Mesodermal cell (in vitro differentiated cells): Measurements from ENCODE around the gene SRSF6.

Experiments used
- H3K27ac ChIP-seq: 2 replicates; pipeline ENCODE4 v1.7.0; 2013; ENCODE audit warnings: mild to moderate bottlenecking, low read depth, low read length, moderate library complexity; ENCODE audit not compliant: severe bottlenecking
- H3K36me3 ChIP-seq: 2 replicates; pipeline ENCODE4 v1.7.1; 2013; ENCODE audit warnings: mild to moderate bottlenecking, low read length, moderate library complexity; ENCODE audit not compliant: control insufficient read depth, insufficient read depth
- H3K4me1 ChIP-seq: one replicate; pipeline ENCODE4 v1.7.1; 2013; ENCODE audit warnings: mild to moderate bottlenecking, low read length; ENCODE audit not compliant: insufficient read depth, control insufficient read depth, poor library complexity, severe bottlenecking
- H3K4me3 ChIP-seq: 2 replicates; pipeline ENCODE4 v1.7.0; 2013; ENCODE audit warnings: low read length, control low read depth, mild to moderate bottlenecking; ENCODE audit not compliant: insufficient read depth, poor library complexity, severe bottlenecking; ENCODE audit errors: extremely low read depth
- H3K9me3 ChIP-seq: 2 replicates; pipeline ENCODE4 v1.7.1; 2013; ENCODE audit warnings: mild to moderate bottlenecking, low read length, moderate library complexity; ENCODE audit not compliant: control insufficient read depth
- WGBS, 2 experiments: methylation state at CpG; one replicate each; pipeline ENCODE4 v1.1.5; 2013; ENCODE audit warnings: missing lambda C conversion rate in 2 of 2; ENCODE audit not compliant: insufficient coverage in 2 of 2; 5-methylcytosine and 5-hydroxymethylcytosine counted together

Gene SRSF6

DNA sequence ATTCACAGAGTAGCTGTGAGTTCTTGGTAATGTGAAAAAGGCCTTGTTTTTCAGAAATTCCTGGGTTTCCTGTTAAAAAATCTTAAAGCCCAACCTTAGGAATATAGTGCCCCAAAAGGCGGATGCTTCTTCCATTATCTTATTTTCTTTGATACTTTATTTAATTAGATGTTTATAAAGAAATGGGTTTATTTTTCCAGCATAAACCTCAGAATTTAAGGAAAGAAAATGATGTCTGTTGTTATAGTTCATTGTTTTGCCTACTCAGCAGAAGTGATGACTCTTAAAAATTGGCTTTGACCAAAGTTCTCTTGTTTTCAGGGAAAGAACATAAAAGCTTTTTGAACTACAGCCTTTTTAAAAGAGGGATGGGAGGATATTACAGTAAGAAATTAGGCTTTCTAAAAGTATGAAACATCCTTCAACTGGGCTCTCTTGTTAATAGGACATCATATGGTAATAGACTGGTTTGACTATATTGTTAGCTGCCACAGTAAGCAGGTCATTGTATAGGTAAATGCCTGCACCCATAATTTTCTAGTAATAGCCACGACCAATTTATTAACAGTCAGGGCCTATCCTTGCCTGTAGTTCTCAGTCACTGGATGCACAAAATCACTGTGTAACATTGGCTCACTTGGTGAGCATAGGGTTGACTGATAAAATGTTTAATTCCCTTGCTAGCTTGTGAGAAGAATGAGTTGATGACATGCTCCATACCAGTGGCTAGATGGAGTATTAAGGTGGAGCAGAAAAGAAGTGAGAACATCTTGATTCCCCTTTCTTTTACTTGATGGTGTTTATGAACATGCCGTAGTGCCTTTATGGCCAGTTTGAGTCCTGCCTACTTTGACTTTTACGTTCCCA, 5.2 kb downstream of the SRSF6 start:
- Histone ChIP-seq H3K27ac (no peak overlapping the region), H3K4me1 (no peaks in the 10 kb centered on the region), H3K9me3 (no peaks in the 10 kb centered on the region), H3K4me3 (no peak overlapping the region), H3K36me3 (peaks cover 86% of the 10 kb centered on the region)
- WGBS, 2 experiments: 100% methylated on average over 1 to 2 of the region's 4 CpGs

DNA sequence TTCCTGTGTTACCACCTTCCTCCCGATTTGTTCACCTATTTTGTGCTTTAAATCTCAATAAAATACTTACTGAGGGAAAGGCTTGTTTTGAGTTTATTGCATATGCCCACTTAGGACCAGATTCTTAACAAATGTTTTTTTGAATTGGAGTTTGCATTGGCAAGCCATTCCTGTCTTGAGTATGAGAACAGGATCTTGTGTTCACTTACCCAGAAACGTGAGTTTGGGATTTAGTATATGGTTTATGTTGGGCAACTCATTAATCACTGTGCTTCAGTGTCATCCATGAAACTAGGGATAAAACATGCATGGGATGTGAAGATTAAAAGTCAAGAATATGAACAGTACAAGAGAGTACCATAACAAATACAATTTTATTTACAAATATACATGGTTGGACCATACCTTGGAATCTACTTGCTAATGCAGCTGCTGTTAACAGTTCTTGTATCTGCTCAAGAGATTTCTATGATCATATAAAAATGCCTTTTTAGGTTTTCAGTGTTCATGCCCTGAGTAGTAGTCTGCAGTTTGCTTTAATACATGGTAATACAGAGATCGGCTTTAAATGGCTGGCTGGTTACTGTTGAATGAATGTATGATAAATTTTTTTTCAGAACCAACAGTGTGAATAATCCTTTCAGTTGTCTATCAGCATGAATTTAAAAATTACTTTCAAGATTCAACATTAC, 6.0 kb downstream of the SRSF6 start:
- Histone ChIP-seq H3K4me3 (no peak overlapping the region), H3K36me3 (peaks cover 94% of the 10 kb centered on the region), H3K9me3 (no peaks in the 10 kb centered on the region), H3K27ac (no peak overlapping the region), H3K4me1 (no peaks in the 10 kb centered on the region)
- 100% methylated on average over 1 of the region's 3 CpGs for WGBS, 2 experiments

DNA sequence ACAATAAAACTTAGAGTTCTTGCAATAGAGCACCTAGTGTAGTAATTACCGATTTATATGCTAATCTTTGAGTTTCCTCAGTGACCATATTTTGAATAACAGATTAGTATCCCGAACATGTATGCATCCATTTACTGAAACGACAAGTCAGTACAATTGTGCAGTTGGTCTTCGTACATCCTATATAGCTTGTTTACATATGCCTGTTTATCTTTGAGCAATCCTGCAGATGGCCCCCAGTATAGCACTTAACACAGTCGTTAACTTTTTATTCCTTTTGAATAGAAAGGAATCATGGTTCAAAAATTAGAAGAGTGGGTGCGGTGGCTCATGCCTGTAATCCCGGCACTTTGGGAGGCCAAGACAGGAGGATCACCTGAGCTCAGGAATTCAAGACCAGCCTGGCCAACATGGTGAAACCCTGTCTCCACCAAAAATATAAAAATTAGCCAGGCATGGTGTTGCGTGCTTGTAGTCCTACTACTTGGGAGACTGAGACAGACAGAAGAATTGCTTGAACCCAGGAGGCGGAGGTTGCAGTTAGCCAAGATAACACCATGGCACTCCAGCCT, 6.6 kb downstream of the SRSF6 start:
- 97 to 99% methylated on average over 6 to 9 of the region's 9 CpGs for WGBS, 2 experiments
- H3K27ac ChIP-seq: no peak overlapping the region
- H3K9me3 ChIP-seq: no peaks in the 10 kb centered on the region
- H3K4me1 ChIP-seq: no peaks in the 10 kb centered on the region
- H3K4me3 ChIP-seq: no peak overlapping the region
- peaks cover 95% of the 10 kb centered on the region for H3K36me3 ChIP-seq

DNA sequence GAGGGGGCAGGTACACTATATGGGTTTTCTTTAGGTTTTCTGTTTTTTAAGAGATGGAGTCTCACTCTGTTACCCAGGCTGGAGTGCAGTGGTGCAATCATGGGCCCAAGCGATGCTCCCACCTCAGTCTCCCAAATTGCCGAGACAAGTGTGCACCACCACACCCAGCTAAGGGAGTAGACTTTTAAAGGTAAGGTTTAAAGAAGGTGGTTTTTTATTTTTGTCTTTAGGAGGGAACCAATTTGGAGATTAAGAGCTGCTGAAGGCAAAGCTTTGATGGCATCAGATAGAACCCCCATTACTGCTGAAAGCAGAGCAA, 7.9 kb downstream of the SRSF6 start:
- no CpG with 5 or more reads among the region's 2 CpGs for WGBS, 2 experiments
- Histone ChIP-seq H3K9me3 (no peaks in the 10 kb centered on the region), H3K4me1 (no peaks in the 10 kb centered on the region), H3K4me3 (no peak overlapping the region), H3K36me3 (peaks cover 82% of the 10 kb centered on the region), H3K27ac (no peak overlapping the region)

DNA sequence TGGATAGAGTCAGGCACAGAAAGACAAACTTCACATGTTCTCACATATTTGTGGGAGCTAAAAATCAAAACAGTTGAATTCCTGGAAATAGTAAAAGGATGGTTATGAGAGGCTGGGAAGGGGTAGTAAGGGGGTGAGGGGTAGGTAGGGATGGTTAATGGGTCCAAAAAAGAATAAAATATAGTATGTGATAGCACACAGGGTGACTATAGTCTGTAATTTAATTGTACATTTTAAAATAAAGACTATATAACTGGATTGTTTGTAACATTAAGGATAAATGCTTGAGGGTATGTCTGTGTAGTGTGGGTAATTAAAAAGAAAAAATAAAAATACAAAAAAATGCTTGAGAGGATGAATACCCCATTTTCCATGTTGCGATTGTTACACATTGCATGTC, 9.9 kb downstream of the SRSF6 start:
- H3K36me3 ChIP-seq: peaks cover 68% of the 10 kb centered on the region
- no peaks in the 10 kb centered on the region for H3K4me1 ChIP-seq
- no peaks in the 10 kb centered on the region for H3K9me3 ChIP-seq
- WGBS, 2 experiments: no CpG with 5 or more reads among the region's 1 CpG
- no peak overlapping the region for H3K4me3 ChIP-seq
- no peak overlapping the region for H3K27ac ChIP-seq

DNA sequence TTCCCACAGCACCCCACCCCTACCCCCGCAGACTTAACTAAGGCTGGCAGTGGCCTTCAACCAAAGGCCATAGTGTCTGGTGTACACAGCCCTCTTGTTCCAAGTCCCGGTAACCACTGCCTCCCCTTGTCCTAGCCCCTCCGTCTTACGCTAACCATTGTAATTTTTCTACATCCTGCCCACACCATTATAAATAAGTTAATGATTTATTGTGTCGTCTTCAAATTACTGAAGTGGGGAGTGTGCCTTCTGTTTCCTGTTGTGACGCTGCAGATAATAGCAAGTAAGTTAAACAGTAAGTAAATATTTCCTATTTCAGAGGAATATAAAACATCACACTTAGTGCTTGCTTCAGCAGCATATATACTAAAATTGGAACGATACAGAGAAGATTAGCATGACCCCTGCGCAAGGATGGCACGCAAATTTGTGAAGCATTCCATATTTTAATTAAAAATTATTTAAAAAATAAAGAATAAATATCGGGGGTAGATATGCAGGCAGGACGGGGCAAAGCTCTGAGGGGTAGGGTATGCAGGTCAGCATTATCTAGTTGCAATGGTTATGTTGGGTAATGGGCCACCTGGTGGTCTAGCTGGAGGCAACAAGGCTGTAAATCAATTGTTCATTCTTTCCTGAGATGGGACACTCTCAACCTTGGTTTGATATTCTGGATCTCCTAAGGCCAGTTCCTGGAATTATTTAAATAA, 15.1 kb downstream of the SRSF6 start:
- H3K4me1 ChIP-seq: no peaks in the 10 kb centered on the region
- peaks cover 19% of the 10 kb centered on the region for H3K36me3 ChIP-seq
- H3K27ac ChIP-seq: no peak overlapping the region
- no peaks in the 10 kb centered on the region for H3K9me3 ChIP-seq
- WGBS, 2 experiments: 98 to 100% methylated on average over 1 to 4 of the region's 11 CpGs
- no peak overlapping the region for H3K4me3 ChIP-seq

DNA sequence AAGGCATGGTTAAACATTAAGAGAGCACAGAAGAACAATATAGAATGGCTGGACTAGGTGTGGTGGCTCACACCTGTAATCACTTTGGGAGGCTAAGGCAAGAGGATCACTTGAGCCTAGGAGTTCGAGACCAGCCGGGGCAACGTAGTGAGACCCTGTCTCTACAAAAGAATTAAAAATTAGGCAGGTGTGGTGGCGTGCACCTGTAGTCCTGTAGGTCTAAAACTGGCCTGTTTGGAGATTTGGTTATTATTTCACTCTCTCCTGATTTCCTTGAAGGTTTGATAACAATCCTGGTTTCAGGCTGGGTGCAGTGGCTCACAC, 15.6 kb downstream of the SRSF6 start:
- no peak overlapping the region for H3K27ac ChIP-seq
- WGBS, 2 experiments: 93 to 100% methylated on average over 1 to 4 of the region's 4 CpGs
- H3K36me3 ChIP-seq: peaks cover 14% of the 10 kb centered on the region
- no peak overlapping the region for H3K4me3 ChIP-seq
- no peaks in the 10 kb centered on the region for H3K9me3 ChIP-seq
- no peaks in the 10 kb centered on the region for H3K4me1 ChIP-seq

DNA sequence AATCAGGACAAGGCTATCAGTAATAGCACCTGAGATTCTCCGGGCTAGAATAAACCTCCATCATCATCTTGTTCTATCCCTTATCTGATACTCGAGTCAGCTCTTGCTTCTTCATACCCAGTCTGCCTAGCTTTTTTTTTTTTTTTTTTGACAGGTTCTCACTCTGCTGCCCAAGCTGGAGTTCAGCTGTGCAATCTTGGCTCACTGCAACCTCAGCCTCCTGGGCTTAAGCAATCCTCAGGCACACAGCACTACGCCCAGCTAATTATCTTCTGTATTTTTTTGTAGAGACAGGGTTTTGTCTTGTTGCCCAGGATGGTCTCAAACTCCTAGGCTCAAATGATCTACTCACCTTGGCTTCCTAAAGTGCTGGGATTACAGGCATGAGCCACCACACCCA, 19.5 kb downstream of the SRSF6 start:
- H3K9me3 ChIP-seq: no peaks in the 10 kb centered on the region
- no peaks in the 10 kb centered on the region for H3K4me1 ChIP-seq
- H3K36me3 ChIP-seq: no peaks in the 10 kb centered on the region
- WGBS, 2 experiments: 75 to 84% methylated on average over 1 to 2 of the region's 3 CpGs
- no peak overlapping the region for H3K4me3 ChIP-seq
- H3K27ac ChIP-seq: no peak overlapping the region

DNA sequence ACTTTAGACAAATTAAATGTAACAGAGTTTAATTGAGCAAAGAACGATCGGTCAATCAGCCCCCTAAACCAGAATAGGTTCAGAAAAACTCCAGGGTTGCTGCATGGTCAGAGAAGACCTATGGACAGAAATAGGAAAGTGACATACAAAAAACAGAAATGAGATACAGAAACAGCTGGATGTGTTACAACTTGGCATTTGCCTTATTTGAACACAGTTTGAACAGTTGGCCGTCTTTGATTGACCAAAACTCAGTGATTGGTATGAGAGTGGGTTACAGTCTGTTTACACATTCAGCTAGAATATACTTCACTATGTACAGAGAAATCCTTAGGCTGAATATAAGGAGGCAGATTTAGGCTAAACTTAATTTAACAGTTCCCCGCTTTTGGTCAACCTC, 19.9 kb downstream of the SRSF6 start:
- no peaks in the 10 kb centered on the region for H3K9me3 ChIP-seq
- WGBS, 2 experiments: 100% methylated on average over 2 of the region's 4 CpGs; no CpG with 5 or more reads in 1 of the 2 experiments

DNA sequence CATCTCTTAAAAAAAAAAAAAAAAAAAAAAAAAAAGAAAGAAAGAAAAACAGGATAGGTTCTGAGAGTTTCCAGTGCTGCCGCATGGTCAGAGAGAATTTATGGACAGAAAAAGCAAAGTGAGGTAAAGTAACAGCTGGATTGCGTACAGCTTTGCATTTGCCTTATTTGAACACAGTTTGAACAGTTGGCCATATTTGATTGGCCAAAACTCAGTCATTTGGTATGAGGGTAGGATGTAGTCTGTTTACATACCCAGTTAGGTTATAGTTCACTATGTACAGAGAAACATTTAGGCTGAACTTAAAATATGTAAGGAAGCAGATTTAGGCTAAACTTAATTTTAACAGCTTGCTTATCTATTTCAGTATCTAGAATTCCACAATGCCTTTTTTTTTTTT, 32.3 kb downstream of the SRSF6 start:
- WGBS, 2 experiments: 92 to 93% methylated on average over 2 of the region's 2 CpGs
- H3K27ac ChIP-seq: no peak overlapping the region
- no peaks in the 10 kb centered on the region for H3K36me3 ChIP-seq
- no peaks in the 10 kb centered on the region for H3K4me1 ChIP-seq
- no peak overlapping the region for H3K4me3 ChIP-seq
- H3K9me3 ChIP-seq: no peaks in the 10 kb centered on the region

More for the DNA sequence above, 19.9 kb downstream of the SRSF6 start:
- Histone ChIP-seq H3K27ac (no peak overlapping the region), H3K36me3 (no peaks in the 10 kb centered on the region), H3K4me3 (no peak overlapping the region), H3K4me1 (no peaks in the 10 kb centered on the region)
